AG08396 (cell line): ENCODE data around the gene CFAP206.

Source experiments
- DNase-seq: peaks from one replicate; pipeline ENCODE4 v3.0.0; 2012; ENCODE audit warnings: low spot score, mixed read lengths

The CFAP206 gene

GRCh38 chr6:87407901-87408720 is at the start of gene CFAP206:
TSS of gene CFAP206 (plus strand) at chr6:87407972. CDS start at chr6:87409840, 1,868 bp downstream.
- peak; percentile 96 for DNase-seq

GRCh38 chr6:87364602-87365252 is 43.0 kb upstream of the CFAP206 start:
- no peak for DNase-seq

GRCh38 chr6:87366072-87366827 is 41.5 kb upstream of the CFAP206 start:
- DNase-seq: no peak

GRCh38 chr6:87366899-87367298 is 40.9 kb upstream of the CFAP206 start:
- no peak for DNase-seq

- DNase-seq: no peak
Observed at GRCh38 chr6:87373377-87373776, 34.4 kb upstream of the CFAP206 start.

GRCh38 chr6:87375315-87375714 is 32.5 kb upstream of the CFAP206 start:
- DNase-seq: no peak

- DNase-seq: no peak
Observed at GRCh38 chr6:87376643-87377042, 31.1 kb upstream of the CFAP206 start.

DNA sequence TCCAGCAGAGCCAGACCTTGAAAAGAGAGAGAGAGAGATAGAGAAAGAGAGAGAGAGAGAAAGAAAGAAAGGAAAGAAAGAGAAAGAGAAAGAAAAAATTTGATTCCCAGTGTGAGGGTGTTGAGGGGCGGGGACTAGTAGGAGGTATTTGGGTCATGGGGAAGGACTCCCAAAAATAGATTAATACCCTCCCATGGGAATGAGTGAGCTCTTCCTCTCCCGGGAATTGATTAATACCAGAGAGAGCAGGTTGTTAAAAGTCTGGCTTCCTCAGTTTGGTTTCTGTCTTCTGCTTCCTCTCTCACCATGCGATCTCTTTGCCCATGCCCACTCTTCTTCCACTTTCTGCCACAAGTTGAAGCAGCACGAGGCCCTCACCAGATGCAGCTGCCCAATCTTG is 28.8 kb upstream of the CFAP206 start:
- no peak for DNase-seq

DNA sequence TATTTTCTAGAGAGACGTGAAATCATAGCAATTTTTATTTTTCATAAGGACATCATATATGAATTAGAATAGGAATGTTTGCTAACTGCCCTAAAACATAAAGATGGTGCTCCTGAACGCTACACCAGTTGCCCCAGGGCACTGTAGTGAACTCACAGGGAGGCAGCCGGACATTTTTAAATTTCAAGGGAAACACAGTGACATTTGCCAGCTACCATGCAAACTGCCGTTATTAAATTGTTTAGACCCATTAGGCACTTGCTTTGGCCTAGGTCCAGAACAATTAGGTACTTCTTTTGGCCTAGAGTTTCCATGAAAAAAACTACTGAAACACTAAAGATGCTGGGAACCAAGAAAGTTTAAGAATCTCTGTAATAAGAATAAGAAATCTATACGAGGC is 24.9 kb upstream of the CFAP206 start:
- DNase-seq: no peak

- no peak for DNase-seq
Observed at GRCh38 chr6:87384038-87384437, 23.7 kb upstream of the CFAP206 start.

- no peak for DNase-seq
Observed at GRCh38 chr6:87384449-87384848, 23.3 kb upstream of the CFAP206 start.

- DNase-seq: peak; percentile 50
Observed at GRCh38 chr6:87391334-87391733, 16.4 kb upstream of the CFAP206 start.

DNA sequence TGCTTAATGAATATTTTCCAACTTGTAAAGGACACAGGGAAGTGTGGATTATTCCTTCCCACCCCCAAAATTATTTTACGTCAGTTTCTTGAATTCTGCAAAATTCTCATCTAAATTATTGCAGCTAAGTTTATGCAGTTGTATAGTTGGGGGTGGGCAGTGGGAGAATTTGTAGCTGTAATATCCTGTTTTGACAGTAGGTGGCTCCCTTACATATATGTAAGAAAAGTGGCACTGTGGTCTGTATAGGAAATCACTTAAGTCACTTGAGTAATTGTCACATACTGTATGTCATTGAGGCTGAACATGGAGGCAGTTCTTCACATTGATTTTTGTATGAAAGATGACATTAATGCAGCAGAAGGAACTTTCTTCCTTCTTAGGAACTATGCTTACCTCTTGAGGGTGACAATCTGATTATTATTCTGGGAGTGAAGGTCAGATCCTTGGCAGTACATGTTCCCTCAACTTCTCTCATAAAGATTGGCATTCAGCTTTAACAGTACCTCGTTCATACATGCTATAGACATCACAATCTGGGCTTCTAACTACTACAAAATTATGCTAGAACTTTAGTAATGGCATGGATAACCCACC is 14.6 kb upstream of the CFAP206 start:
- DNase-seq: peak; percentile 34

DNA sequence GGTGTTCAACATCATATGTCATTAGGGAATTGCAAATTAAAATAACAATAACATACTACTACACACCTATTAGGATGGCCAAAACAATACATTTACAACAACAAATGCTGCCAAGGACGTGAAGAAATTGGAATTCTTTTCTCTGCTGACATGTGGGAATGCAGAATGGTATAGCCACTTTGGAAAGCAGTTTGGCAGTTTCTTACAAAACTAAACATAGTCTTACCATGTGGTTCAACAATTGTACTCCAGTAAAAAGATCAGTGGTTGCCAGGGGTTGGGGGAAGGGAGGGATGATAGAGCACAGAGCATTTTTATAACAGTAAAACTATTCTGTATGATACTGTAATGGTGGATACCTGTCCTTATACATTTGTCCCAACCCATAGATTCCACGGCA is 12.3 kb upstream of the CFAP206 start:
- DNase-seq: no peak

DNA sequence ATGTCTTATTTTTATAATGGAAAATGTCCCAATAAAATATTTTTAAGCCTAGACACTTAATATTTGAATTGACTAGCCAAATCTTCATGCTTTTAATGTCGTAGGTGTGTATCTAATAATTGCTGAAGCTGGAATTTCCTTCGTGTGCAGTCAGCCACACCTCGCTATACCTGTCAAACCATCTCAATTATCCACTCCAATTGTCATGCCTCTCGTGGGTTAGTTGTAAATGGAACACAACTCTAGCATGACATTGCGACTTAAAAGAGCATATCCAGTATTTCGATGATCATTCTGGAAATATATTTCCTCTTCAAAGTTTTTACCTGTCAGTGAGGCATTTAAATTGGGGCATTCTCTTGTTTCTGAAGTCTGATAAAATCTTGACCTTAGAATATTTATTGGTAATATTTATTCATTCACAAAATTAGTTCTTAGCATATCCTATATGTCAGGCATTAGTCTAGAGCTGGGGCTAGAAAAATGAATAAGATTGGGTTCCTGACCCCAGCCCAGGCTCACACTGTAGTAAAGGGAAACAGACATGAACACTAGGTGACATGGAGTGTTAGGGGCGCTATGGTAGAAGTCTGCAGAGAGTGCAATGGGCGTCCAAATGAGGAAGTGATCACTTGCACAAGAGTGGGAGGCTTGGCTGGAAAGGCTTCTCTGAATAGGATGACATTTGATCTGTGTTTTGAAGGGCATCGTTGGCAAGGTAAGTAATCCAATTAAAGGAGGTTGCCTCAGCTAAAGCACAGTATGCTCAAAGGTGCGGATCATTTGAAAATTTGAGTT is 11.0 kb upstream of the CFAP206 start:
- no peak for DNase-seq

- no peak for DNase-seq
Observed at GRCh38 chr6:87397656-87398055, 10.1 kb upstream of the CFAP206 start.

- no peak for DNase-seq
Observed at GRCh38 chr6:87401832-87402231, 5.9 kb upstream of the CFAP206 start.

GRCh38 chr6:87407561-87407900 is 241 bp upstream of the CFAP206 start:
- DNase-seq: no peak

GRCh38 chr6:87408721-87409155 is 966 bp downstream of the CFAP206 start:
- no peak for DNase-seq

- DNase-seq: no peak
Observed at GRCh38 chr6:87419266-87419665, 11.5 kb downstream of the CFAP206 start.

- no peak for DNase-seq
Observed at GRCh38 chr6:87420360-87420759, 12.6 kb downstream of the CFAP206 start.

DNA sequence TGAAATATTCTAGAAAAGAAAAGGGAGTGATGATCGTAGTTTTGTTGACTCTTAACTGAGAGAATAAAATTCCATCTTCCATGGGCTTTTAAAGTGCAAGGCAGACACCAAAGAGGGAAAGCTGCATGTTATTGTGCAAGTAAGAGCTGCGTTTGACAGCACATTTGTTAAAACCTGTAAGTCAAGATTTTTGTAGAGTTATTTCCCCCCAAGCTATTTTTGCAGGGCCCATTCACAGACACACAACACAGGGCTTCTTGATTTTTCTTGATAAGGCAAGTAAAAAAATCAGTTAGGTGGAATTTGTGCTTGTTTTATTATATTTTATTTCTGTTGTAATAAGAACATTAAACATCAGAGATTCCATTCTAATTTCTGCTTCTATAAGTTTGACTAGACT is 13.8 kb downstream of the CFAP206 start:
- no peak for DNase-seq
